ENCODE data around the gene KRT32.
"Not testable (repeated sequence)": the region's sequence is repeated elsewhere in the genome, so short reads cannot be mapped to it uniquely, and the experiment has no call there.

KRT32 gene

GRCh38 chr17:41424111-41424635 is 43.0 kb downstream of the KRT32 start, which contains the start of gene KRT37:
Gene KRT37, minus strand, starts transcription at chr17:41424585. Its CDS starts 62 bp downstream, at chr17:41424523.
- no peak for DNase-seq

- not testable (repeated sequence) for DNase-seq
These were observed 44.6 kb downstream of the KRT32 start for GRCh38 chr17:41422586-41422985.

- no peak for DNase-seq
These were observed 45.6 kb downstream of the KRT32 start for GRCh38 chr17:41421617-41422016.

- DNase-seq = no peak
These were observed 46.1 kb downstream of the KRT32 start for GRCh38 chr17:41421116-41421515.

GRCh38 chr17:41420134-41420533 is 47.1 kb downstream of the KRT32 start:
- no peak for DNase-seq

GRCh38 chr17:41419716-41420115 is 47.5 kb downstream of the KRT32 start:
- DNase-seq = no peak

GRCh38 chr17:41418116-41418860 is 48.9 kb downstream of the KRT32 start:
- no peak for DNase-seq

GRCh38 chr17:41417576-41418015 is 49.6 kb downstream of the KRT32 start:
- peak in 2 of 3 donors; percentile 17 for DNase-seq

GRCh38 chr17:41417127-41417526 is 50.1 kb downstream of the KRT32 start:
- DNase-seq = no peak

- DNase-seq = no peak
These were observed 50.7 kb downstream of the KRT32 start for GRCh38 chr17:41416479-41416878.

- no peak for DNase-seq
These were observed 51.3 kb downstream of the KRT32 start for GRCh38 chr17:41415833-41416335.

GRCh38 chr17:41415411-41415810 is 51.8 kb downstream of the KRT32 start:
- no peak for DNase-seq

- DNase-seq = no peak
These were observed 53.2 kb downstream of the KRT32 start for GRCh38 chr17:41413982-41414381.

GRCh38 chr17:41413353-41413957 is 53.7 kb downstream of the KRT32 start:
- DNase-seq = no peak

- no peak for DNase-seq
These were observed 55.9 kb downstream of the KRT32 start for GRCh38 chr17:41411072-41411840.

All from suppressor macrophage treated with lipopolysaccharide for 1 hour (primary cell).